Esophagus muscularis mucosa (tissue), 3 donors: ENCODE results near the gene GADD45G.
A peak's percentile ranks its signal among the peaks of the same experiment; 100 is the strongest.

Experiments used
- CTCF ChIP-seq, 3 experiments: fragments of 200-600 bp in 2 of 3; fragments of 450-650 bp in 1 of 3; sonication (generic) in 2 of 3; IDR thresholded peaks; one replicate each; pipeline ENCODE4 v1.5.1; 2017 to 2019; ENCODE audit warnings: antibody characterized with exemption in 3 of 3, mild to moderate bottlenecking in 2 of 3, moderate library complexity in 1 of 3
- POLR2AphosphoS5 ChIP-seq, 2 donors: sonication (generic); formaldehyde crosslinking; IDR thresholded peaks; one replicate each; pipeline ENCODE4 v1.6.1; 2017; ENCODE audit warnings: antibody characterized with exemption in 2 of 2

GRCh38 chr9:89597711-89598362 is 7.0 kb upstream of the GADD45G start:
- TF ChIP-seq CTCF (IDR thresholded peaks at IDR 0.05), result peak; percentile 79 to 88 (median 83)
- TF ChIP-seq POLR2AphosphoS5 (IDR thresholded peaks at IDR 0.05), result no peak
